HepG2 (cell line): ENCODE data around the gene CAD. TPM values are rescaled to one million over a fixed set of nuclear protein-coding genes. Genes with fewer than 3 reads are reported as not detected.
A peak's percentile ranks its signal among the peaks of the same experiment; 100 is the strongest.

Experiments
- ATAC-seq: fragments of 200-7000 bp; cut with Tn5 transposase; 3 replicates; pipeline ENCODE4 v1.9.1; 2020; ENCODE audit warnings: mild to moderate bottlenecking, moderate library complexity
- BruUV-seq: library from RNA; stranded (reverse); fragments of 400-500 nt; replicated peaks from 2 replicates; lab custom pipeline; 2021; lab: Mats Ljungman, UMichigan
- CTCF ChIA-PET: fragments of 300-600 bp; formaldehyde crosslinking; extraction: SDS; loops from one replicate; lab custom pipeline; 2021; ENCODE audit warnings: low total read pairs, inconsistent platforms, low intra/inter-chr PET ratio; lab: Yijun Ruan, JAX
- POLR2A ChIA-PET: fragments of 350-600 bp; sonication (Branson Sonifier 250); formaldehyde crosslinking; loops from one replicate; lab custom pipeline; 2020; ENCODE audit warnings: antibody characterized with exemption, inconsistent platforms; lab: Yijun Ruan, JAX
- DNase-seq: peaks from one replicate; pipeline ENCODE4 v3.0.0-alpha.2; 2015; ENCODE audit warnings: low spot score
- FAIRE-seq: peaks from 3 replicates; lab custom pipeline; 2011; peaks lifted over from hg19 to GRCh38; lab: Jason Lieb, UNC
- H2AFZ ChIP-seq: one replicate; pipeline ENCODE4 v1.6.1; 2011; ENCODE audit warnings: low read length, inconsistent platforms
- H3K27ac ChIP-seq: fragments of 300-600 bp; 3 replicates; pipeline ENCODE4 v1.8.0; 2011; ENCODE audit warnings: mixed run types, mild to moderate bottlenecking, mixed read lengths, low read length, inconsistent platforms; ENCODE audit not compliant: insufficient read depth; ENCODE audit errors: extremely low read length
- H3K27me3 ChIP-seq, 2 experiments: fragments of 200-600 bp in 1 of 2; 2 replicates in 1 of 2; 3 replicates in 1 of 2; pipeline versions ENCODE4 v1.6.0 to v1.8.0; 2011; ENCODE audit warnings: low read length in 2 of 2, mild to moderate bottlenecking in 2 of 2, moderate library complexity in 2 of 2, inconsistent platforms in 1 of 2; ENCODE audit not compliant: insufficient read depth in 2 of 2, control insufficient read depth in 1 of 2
- H3K36me3 ChIP-seq, 2 experiments: fragments of 200-600 bp in 1 of 2; replicated peaks in 1 of 2; 2 replicates in 1 of 2; 3 replicates in 1 of 2; pipeline versions ENCODE4 v1.5.1 to v1.8.0; 2011; ENCODE audit warnings: low read length in 2 of 2, inconsistent platforms in 1 of 2; ENCODE audit not compliant: insufficient read depth in 2 of 2, control insufficient read depth in 1 of 2
- H3K4me1 ChIP-seq: 2 replicates; pipeline ENCODE4 v1.5.1; 2012; ENCODE audit warnings: low read length, inconsistent platforms; ENCODE audit not compliant: insufficient read depth
- H3K4me2 ChIP-seq: 2 replicates; pipeline ENCODE4 v1.6.0; 2011; ENCODE audit warnings: low read depth, low read length, inconsistent platforms
- H3K4me3 ChIP-seq, 3 experiments: fragments of 200-600 bp in 1 of 3; sonication (generic), shearing (Covaris generic) in 1 of 3; replicated peaks in 1 of 3; 2 replicates each; pipeline ENCODE4 v1.5.1; 2011 to 2016; ENCODE audit warnings: low read length in 3 of 3, inconsistent platforms in 2 of 3, low read depth in 2 of 3, mild to moderate bottlenecking in 2 of 3, control low read depth in 1 of 3, mixed read lengths in 1 of 3; ENCODE audit not compliant: insufficient read depth in 1 of 3
- H3K79me2 ChIP-seq: one replicate; pipeline ENCODE4 v1.6.1; 2011; ENCODE audit warnings: low read length, inconsistent platforms; ENCODE audit not compliant: insufficient read depth
- H3K9ac ChIP-seq: 2 replicates; pipeline ENCODE4 v1.6.0; 2011; ENCODE audit warnings: mild to moderate bottlenecking, low read depth, low read length, inconsistent platforms; ENCODE audit not compliant: insufficient read depth
- H3K9me3 ChIP-seq: 2 replicates; pipeline ENCODE4 v1.5.1; 2012; ENCODE audit warnings: mild to moderate bottlenecking, low read length
- H4K20me1 ChIP-seq: 2 replicates; pipeline ENCODE4 v1.6.0; 2011; ENCODE audit warnings: inconsistent platforms, mild to moderate bottlenecking, low read length, moderate library complexity; ENCODE audit not compliant: insufficient read depth
- FOSL2 ChIP-seq: sonication (generic); formaldehyde crosslinking; IDR thresholded peaks from 2 replicates; pipeline ENCODE4 v1.4.0; 2020; ENCODE audit warnings: missing genetic modification reagents
- GABPA ChIP-seq, 2 experiments: IDR thresholded peaks; 2 replicates each; pipeline ENCODE4 v1.6.1; 2011 to 2016; ENCODE audit warnings: low read depth in 2 of 2, low read length in 1 of 2, missing biosample characterization in 1 of 2, missing genetic modification characterization in 1 of 2
- PAXIP1 ChIP-seq: sonication (generic); formaldehyde crosslinking; conservative IDR thresholded peaks from 2 replicates; pipeline ENCODE4 v1.4.0; 2020; ENCODE audit warnings: mild to moderate bottlenecking, missing genetic modification reagents, moderate library complexity
- REPIN1 ChIP-seq: sonication (generic); formaldehyde crosslinking; IDR thresholded peaks from 2 replicates; pipeline ENCODE4 v1.8.0; 2022; ENCODE audit warnings: missing genetic modification reagents, low read depth, mild to moderate bottlenecking, borderline replicate concordance
- SETDB1 ChIP-seq: sonication (generic); formaldehyde crosslinking; IDR thresholded peaks from 2 replicates; pipeline ENCODE4 v1.5.1; 2020; ENCODE audit warnings: missing genetic modification reagents, mild to moderate bottlenecking, borderline replicate concordance
- SMARCC2 ChIP-seq: fragments of 450-650 bp; IDR thresholded peaks from 2 replicates; pipeline ENCODE4 v1.6.1; 2017; ENCODE audit warnings: antibody characterized with exemption, mild to moderate bottlenecking
- SNAI1 ChIP-seq: sonication (generic); formaldehyde crosslinking; IDR thresholded peaks from 2 replicates; pipeline ENCODE4 v1.5.0; 2020; ENCODE audit warnings: mild to moderate bottlenecking, missing genetic modification reagents, borderline replicate concordance
- WGBS: methylation state at CpG from one replicate; pipeline ENCODE4 v1.1.6; 2017; ENCODE audit warnings: low lambda C conversion rate; 5-methylcytosine and 5-hydroxymethylcytosine counted together
- in situ Hi-C: cut with HindIII; loops from 2 replicates; pipeline ENCODE4 v1.10.0; 2017; ENCODE audit warnings: low pct_unique_long_range_greater_than_20kb; ENCODE audit not compliant: extremely low pct_ligation_motif_present
- intact Hi-C: fragments of 100-400 bp; cut with micrococcal nuclease; formaldehyde crosslinking; loops from one replicate; pipeline ENCODE4 v1.10.0; 2022; ENCODE audit not compliant: unreplicated experiment
- polyA plus RNA-seq, 8 experiments: library from polyadenylated mRNA; depleted of rRNA in 3 of 8; stranded (reverse) in 7 of 8; unstranded in 1 of 8; fragments of >200 nt; fragmentation: Illumina TruSeq in 4 of 8; extraction: Trizol in 4 of 8; gene quantifications; 2 replicates each; pipeline versions ENCODE4 v1.2.1 to v1.2.3, GENCODE V29; 2011 to 2016; ENCODE audit warnings: low read depth in 4 of 8, missing spikeins in 1 of 8, mixed read lengths in 1 of 8; ENCODE audit not compliant: insufficient read depth in 1 of 8
- total RNA-seq, 5 experiments: library from RNA; depleted of rRNA; stranded (reverse); fragments of >200 nt; fragmentation: Illumina TruSeq; extraction: Trizol; gene quantifications; 2 replicates each; pipeline ENCODE4 v1.2.3, GENCODE V29; 2016; ENCODE audit warnings: low read depth in 1 of 5
- TF ChIP-seq, protein P1 (sequence below): sonication (generic); formaldehyde crosslinking; IDR thresholded peaks from 2 replicates; pipeline ENCODE4 v1.4.0; 2020; ENCODE audit warnings: mild to moderate bottlenecking, missing genetic modification reagents
- TF ChIP-seq, protein P2 (sequence below): sonication (generic); formaldehyde crosslinking; IDR thresholded peaks from 2 replicates; pipeline ENCODE4 v1.5.0; 2020; ENCODE audit warnings: mild to moderate bottlenecking, missing genetic modification reagents

The CAD gene
- total and polyA plus RNA-seq, 2 of the 13 experiments (the other 11 are each of a cell fraction or from before 2014, with no cell fraction given), result 21.7 to 37.0 TPM

- Histone ChIP-seq H3K36me3 (no peaks in the 10 kb centered on the region), H2AFZ (no peak overlapping the region), H3K9ac (no peak overlapping the region), H3K4me1 (peaks cover 97% of the 10 kb centered on the region), H3K79me2 (no peaks in the 10 kb centered on the region), H3K27ac (peak overlapping the region; percentile 94), H3K27me3 (no peaks in the 10 kb centered on the region), H3K4me3 (no peak overlapping the region), H4K20me1 (no peaks in the 10 kb centered on the region), H3K4me2 (no peak overlapping the region), H3K9me3 (no peaks in the 10 kb centered on the region)
- FAIRE-seq, result no peak
- ChIA-PET CTCF (no interaction called here), POLR2A (interaction anchor here (0.8 to 3.1 kb wide), 2 partner anchors 48 to 51 kb away, joined by 3 to 13 read pairs; partner anchors contain the start of gene PREB)
- intact Hi-C loops (no loop called here), in situ Hi-C loops (no loop called here)
- ATAC-seq, result no peak
- 66% methylated on average over 4 of the region's 4 CpGs for WGBS
- no TSS peak for BruUV-seq
- DNase-seq, result no peak
- TF ChIP-seq, protein P1, sequence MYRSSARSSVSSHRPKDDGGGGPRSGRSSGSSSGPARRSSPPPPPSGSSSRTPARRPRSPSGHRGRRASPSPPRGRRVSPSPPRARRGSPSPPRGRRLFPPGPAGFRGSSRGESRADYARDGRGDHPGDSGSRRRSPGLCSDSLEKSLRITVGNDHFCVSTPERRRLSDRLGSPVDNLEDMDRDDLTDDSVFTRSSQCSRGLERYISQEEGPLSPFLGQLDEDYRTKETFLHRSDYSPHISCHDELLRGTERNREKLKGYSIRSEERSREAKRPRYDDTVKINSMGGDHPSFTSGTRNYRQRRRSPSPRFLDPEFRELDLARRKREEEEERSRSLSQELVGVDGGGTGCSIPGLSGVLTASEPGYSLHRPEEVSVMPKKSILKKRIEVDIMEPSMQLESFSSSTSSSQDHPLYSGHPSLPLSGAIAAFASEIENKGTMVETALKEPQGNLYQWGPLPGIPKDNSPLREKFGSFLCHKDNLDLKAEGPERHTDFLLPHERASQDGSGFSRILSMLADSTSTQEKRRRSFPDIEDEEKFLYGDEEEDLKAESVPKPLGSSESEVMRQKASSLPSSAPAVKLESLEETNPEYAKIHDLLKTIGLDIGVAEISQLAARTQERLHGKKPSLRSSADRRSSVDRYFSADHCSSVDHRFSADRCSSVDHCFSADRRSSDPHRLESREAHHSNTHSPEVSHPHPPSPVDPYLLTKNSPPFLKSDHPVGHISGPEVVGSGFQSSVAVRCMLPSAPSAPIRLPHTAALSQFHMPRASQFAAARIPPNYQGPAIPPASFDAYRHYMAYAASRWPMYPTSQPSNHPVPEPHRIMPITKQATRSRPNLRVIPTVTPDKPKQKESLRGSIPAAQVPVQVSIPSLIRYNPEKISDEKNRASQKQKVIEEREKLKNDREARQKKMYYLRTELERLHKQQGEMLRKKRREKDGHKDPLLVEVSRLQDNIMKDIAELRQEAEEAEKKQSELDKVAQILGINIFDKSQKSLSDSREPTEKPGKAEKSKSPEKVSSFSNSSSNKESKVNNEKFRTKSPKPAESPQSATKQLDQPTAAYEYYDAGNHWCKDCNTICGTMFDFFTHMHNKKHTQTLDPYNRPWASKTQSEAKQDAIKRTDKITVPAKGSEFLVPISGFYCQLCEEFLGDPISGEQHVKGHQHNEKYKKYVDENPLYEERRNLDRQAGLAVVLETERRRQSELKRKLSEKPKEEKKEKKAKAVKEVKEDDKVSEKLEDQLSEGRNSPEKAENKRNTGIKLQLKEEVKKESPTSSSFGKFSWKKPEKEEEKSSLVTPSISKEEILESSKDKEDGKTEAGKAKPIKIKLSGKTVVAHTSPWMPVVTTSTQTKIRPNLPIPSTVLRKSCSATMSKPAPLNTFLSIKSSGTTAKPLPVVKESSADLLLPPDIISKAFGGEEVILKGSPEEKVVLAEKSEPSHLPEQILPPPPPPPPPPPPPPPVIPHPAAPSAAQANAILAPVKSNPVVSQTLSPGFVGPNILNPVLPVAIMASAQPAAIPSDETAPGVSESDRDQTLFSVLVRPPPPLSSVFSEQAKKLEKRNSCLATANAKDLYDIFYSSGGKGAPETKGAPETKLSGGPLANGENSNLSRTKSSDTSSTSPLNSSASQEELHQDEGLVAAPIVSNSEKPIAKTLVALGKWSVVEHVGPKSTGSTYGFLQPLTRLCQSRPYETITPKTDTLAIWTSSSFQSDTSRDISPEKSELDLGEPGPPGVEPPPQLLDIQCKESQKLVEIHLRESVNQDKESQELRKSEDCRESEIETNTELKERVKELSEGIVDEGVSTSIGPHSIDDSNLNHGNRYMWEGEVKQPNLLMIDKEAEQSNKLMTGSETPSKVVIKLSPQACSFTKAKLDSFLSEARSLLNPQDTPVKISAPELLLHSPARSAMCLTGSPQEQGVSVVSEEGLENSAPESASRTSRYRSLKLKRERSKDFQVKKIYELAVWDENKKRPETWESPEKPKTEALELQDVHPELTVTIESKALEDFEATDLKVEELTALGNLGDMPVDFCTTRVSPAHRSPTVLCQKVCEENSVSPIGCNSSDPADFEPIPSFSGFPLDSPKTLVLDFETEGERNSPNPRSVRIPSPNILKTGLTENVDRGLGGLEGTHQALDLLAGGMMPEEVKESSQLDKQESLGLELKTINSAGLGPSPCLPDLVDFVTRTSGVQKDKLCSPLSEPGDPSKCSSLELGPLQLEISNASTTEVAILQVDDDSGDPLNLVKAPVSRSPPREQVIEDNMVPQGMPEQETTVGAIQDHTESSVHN (CRISPR knock-in tag), result no peak
- 0 out of 2 replicates have a peak, but pooled peaks have one; percentile 4 for TF ChIP-seq FOSL2 (CRISPR knock-in tag)
- TF ChIP-seq GABPA (IDR thresholded peaks at IDR 0.05; ENCODE audit: low read depth, low read length), result no peak
- TF ChIP-seq GABPA (CRISPR knock-in tag; IDR thresholded peaks at IDR 0.05; ENCODE audit: low read depth), result no peak
- TF ChIP-seq SNAI1, result peak; percentile 2; the same call in 1 of the 2 replicates
- TF ChIP-seq SMARCC2, result 0 out of 2 replicates have a peak, but pooled peaks have one; percentile 28
- TF ChIP-seq, protein P2, sequence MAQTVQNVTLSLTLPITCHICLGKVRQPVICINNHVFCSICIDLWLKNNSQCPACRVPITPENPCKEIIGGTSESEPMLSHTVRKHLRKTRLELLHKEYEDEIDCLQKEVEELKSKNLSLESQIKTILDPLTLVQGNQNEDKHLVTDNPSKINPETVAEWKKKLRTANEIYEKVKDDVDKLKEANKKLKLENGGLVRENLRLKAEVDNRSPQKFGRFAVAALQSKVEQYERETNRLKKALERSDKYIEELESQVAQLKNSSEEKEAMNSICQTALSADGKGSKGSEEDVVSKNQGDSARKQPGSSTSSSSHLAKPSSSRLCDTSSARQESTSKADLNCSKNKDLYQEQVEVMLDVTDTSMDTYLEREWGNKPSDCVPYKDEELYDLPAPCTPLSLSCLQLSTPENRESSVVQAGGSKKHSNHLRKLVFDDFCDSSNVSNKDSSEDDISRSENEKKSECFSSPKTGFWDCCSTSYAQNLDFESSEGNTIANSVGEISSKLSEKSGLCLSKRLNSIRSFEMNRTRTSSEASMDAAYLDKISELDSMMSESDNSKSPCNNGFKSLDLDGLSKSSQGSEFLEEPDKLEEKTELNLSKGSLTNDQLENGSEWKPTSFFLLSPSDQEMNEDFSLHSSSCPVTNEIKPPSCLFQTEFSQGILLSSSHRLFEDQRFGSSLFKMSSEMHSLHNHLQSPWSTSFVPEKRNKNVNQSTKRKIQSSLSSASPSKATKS, result 0 out of 2 replicates have a peak, but pooled peaks have one; percentile 12
- no peak for TF ChIP-seq REPIN1 (CRISPR knock-in tag)
- TF ChIP-seq SETDB1 (CRISPR knock-in tag), result 0 out of 2 replicates have a peak, but pooled peaks have one; percentile 31
- TF ChIP-seq PAXIP1 (CRISPR knock-in tag), result 0 out of 2 replicates have a peak, but pooled peaks have one; percentile 25
Measured at GRCh38 chr2:27182346-27182745, 34.8 kb upstream of the CAD start.
